Right renal pelvis (tissue), 4 donors: ENCODE measurements around the gene CYS1. TPM values are rescaled to one million over a fixed set of nuclear protein-coding genes. Genes with fewer than 3 reads are reported as not detected.
"Not testable (repeated sequence)": the region's sequence is repeated elsewhere in the genome, so short reads cannot be mapped to it uniquely, and the experiment has no call there.

Experiments
- DNase-seq, 4 donors: peaks; one replicate each; pipeline ENCODE4 v3.0.0-alpha.2; 2013; ENCODE audit warnings: low read depth in 4 of 4, low spot score in 3 of 4, missing footprints in 1 of 4
- polyA plus RNA-seq, 4 donors: library from polyadenylated mRNA; unstranded; fragments of 120-200 nt; gene quantifications; one replicate each; pipeline ENCODE4 v1.2.1, GENCODE V29; 2013; ENCODE audit not compliant: insufficient read length in 4 of 4

Gene CYS1
- polyA plus RNA-seq, 4 donors, result 94.3 to 133 (median 103) TPM

DNA sequence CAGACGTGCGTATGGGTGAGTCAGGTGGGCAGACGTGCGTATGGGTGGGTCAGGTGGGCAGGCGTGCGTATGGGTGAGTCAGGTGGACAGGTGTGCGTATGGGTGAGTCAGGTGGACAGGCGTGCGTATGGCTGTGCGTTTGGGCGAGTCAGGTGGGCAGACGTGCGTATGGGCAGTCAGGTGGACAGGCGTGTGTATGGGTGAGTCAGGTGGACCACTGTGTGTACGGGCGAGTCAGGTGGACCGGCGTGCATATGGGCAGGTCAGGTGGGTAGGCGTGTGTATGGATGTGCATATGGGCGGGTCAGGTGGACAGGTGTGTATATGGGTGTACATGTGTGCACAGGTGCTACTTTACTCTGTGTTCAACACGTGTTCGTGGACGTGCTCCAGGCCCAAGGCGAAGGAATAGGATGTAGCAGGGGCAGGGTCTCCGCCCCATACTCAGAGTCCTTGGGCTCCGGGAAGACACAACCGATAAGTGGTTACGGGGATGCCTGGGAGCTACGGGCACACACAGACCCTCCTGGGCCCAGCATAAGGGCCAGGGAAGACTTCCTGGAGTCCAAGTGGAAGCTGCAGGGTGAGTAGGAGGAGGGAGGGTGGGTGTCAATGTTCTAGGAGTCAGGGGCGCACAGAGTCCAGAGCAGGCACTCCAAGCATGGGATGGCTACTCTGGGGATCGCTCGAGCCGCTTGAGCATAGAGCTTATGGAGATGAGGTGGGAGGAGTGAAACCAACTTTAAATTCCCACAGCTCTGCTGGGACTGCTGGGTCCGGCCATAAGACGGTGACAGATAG, 64.0 kb downstream of the CYS1 start:
- DNase-seq, result no peak

DNA sequence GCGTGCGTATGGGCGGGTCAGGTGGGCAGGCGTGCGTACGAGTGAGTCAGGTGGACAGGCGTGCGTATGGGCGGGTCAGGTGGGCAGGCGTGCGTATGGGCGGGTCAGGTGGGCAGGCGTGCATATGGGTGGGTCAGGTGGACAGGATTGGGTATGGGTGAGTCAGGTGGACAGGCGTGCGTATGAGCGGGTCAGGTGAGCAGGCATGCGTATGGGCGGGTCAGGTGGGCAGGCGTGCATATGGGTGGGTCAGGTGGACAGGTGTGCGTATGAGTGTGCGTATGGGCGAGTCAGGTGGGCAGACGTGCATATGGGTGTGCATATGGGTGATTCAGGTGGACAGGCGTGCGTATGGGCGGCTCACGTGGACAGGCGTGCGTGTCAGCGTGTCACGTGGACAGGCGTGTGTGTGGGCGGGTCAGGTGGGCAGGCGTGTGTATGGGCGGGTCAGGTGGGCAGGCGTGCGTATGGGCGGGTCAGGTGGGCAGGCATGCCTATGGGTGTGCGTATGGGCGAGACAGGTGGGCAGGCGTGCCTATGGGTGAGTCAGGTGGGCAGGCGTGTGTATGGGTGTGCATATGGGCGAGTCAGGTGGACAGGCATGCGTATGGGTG, 64.7 kb downstream of the CYS1 start:
- DNase-seq, result not testable (repeated sequence)

DNA sequence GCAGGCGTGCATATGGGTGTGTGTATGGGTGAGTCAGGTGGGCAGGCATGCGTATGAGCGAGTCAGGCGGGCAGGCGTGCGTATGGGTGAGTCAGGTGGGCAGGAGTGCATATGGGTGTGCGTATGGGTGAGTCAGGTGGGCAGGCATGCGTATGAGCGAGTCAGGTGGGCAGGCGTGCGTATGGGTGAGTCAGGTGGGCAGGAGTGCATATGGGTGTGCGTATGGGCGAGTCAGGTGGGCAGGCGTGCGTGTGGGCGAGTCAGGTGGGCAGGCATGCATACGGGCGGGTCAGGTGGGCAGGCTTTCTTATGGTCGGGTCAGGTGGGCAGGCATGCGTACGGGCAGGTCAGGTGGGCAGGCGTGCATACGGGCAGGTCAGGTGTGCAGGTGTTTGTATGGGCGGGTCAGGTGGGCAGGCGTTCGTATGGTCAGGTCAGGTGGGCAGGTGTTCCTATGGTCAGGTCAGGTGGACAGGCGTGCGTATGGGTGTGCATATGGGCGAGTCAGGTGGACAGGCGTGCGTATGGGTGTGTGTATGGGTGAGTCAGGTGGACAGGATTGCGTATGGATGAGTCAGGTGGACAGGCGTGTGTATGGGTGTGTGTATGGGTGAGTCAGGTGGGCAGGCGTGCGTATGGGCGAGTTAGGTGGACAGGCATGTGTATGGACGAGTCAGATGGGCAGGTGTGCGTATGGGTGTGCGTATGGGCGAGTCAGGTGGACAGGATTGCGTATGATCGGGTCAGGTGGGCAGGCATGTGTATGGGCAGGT, 65.6 kb downstream of the CYS1 start:
- no peak for DNase-seq

DNA sequence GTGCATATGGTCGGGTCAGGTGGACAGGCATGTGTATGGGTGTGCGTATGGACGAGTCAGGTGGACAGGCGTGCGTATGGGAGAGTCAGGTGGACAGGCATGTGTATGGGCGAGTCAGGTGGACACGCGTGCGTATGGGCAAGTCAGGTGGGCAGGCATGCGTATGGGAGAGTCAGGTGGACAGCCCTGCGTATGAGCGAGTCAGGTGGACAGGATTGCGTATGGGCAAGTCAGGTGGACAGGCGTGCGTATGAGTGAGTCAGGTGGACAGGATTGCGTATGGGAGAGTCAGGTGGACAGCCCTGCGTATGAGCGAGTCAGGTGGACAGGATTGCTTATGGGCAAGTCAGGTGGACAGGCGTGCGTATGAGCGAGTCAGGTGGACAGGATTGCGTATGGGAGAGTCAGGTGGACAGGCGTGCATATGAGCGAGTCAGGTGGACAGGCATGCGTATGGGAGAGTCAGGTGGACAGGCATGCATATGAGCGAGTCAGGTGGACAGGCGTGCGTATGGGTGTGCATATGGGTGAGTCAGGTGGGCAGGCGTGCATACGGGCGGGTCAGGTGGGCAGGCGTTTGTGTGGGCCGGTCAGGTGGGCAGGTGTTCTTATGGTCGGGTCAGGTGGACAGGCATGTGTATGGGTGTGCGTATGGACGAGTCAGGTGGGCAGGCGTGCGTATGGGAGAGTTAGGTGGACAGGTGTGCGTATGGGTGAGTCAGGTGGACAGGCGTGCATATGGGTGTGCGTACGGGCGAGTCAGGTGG, 66.4 kb downstream of the CYS1 start:
- DNase-seq, result not testable (repeated sequence)

DNA sequence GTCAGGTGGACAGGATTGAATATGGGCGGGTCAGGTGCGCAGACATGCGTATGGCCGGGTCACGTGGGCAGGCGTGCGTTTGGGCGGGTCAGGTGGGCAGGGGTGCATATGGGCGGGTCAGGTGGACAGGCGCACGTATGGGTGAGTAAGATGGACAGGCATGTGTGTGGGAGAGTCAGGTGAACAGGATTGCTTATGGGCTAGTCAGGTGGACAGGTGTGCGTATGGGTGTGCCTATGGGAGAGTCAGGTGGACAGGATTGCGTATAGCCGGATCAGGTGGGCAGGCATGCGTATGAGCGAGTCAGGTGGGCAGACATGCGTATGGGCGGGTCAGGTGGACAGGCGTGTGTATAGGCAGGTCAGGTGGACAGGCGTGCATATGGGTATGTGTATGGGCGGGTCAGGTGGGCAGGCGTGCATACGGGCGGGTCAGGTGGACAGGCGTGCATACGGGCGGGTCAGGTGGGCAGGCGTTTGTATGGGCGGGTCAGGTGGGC, 67.2 kb downstream of the CYS1 start:
- DNase-seq, result no peak

DNA sequence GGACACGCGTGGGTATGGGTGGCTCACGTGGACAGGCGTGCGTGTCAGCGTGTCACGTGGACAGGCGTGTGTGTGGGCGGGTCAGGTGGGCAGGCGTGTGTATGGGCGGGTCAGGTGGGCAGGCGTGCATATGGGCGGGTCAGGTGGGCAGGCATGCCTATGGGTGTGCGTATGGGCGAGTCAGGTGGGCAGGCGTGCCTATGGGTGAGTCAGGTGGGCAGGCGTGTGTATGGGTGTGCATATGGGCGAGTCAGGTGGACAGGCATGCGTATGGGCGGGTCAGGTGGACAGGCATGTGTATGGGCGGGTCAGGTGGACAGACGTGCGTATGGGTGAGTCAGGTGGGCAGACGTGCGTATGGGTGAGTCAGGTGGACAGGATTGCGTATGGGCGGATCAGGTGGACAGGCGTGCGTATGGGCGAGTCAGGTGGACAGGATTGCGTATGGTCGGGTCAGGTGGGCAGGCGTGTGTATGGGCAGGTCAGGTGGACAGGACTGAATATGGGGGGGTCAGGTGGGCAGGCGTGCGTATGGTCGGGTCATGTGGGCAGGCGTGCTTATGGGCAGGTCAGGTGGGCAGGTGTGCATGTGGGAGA, 67.7 kb downstream of the CYS1 start:
- not testable (repeated sequence) for DNase-seq

DNA sequence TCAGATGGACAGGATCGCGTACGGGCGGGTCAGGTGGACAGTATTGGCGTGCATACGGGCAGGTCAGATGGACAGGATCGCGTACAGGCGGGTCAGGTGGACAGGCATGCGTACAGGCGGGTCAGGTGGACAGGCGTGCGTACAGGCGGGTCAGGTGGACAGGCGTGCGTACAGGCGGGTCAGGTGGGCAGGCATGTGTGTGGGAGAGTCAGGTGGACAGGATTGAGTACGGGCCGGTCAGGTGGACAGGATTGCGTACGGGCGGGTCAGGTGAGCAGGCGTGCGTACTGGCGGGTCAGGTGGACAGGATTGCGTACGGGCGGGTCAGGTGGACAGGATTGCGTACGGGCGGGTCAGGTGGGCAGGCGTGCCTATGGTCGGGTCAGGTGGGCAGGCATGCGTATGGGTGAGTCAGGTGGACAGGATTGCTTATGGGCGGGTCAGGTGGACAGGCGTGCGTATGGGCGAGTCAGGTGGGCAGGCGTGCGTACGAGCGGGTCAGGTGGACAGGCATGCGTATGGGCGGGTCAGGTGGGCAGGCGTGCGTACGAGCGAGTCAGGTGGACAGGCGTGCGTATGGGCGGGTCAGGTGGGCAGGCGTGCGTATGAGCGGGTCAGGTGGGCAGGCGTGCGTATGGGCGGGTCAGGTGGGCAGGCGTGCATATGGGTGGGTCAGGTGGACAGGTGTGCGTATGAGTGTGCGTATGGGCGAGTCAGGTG, 68.4 kb downstream of the CYS1 start:
- DNase-seq, result not testable (repeated sequence)

DNA sequence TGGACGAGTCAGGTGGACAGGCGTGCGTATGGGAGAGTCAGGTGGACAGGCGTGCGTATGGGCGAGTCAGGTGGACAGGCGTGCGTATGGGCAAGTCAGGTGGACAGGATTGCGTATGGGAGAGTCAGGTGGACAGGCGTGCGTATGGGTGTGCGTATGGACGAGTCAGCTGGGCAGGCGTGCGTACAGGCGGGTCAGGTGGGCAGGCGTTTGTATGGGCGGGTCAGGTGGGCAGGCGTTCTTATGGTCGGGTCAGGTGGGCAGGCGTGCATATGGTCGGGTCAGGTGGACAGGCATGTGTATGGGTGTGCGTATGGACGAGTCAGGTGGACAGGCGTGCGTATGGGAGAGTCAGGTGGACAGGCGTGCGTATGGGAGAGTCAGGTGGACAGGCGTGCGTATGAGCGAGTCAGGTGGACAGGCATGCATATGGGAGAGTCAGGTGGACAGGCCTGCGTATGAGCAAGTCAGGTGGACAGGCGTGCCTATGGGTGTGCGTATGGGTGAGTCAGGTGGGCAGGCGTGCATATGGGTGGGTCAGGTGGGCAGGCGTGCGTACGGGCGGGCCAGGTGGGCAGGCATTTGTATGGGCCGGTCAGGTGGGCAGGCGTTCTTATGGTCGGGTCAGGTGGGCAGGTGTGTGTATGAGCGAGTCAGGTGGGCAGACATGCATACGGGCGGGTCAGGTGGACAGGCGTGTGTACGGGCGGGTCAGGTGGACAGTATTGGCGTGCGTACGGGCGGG, 69.2 kb downstream of the CYS1 start:
- not testable (repeated sequence) for DNase-seq

DNA sequence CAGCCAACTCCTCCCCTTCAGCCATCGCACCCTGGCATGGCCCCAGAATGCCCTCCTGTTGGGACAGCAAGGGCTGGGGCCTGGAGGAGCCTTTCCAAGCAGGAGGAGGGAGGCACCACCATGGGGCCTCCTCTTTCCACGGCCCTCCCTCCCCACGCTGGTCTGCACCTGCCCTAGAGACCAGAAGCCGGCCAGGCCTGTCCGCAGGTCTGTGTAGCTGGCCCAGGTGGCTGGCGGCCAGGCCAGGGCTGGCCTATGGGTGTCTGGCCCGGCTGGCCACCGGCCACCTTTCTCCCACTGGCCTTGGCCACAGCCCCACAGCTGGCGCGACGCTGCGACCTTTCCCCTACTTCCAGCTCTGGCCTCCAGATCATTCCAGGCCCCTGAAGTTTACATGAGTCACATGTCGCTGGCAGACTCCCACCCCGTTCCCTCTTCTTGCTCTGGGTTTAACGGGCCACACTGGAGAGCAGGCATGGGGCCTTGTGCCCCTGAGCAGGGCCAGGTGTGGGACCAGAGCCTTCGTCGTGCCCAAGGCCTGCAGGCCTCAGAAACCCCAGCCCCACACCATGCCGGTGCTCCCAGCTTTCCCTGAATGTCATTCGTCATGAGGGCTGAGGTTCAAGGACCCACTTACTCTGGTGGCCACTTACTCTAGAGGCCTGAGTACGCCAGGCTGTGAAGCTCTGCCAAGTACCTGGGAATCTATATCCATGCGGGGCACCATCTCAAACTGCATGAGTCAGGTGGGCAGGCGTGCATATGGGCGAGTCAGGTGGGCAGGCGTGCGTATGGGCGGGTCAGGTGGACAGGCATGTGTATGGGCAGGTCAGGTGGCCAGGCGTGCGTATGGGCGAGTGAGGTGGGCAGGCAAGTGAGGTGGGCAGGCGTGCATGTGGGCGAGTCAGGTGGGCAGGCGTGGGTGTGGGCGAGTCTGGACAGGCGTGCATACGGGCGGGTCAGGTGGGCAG, 70.1 kb downstream of the CYS1 start:
- no peak for DNase-seq

DNA sequence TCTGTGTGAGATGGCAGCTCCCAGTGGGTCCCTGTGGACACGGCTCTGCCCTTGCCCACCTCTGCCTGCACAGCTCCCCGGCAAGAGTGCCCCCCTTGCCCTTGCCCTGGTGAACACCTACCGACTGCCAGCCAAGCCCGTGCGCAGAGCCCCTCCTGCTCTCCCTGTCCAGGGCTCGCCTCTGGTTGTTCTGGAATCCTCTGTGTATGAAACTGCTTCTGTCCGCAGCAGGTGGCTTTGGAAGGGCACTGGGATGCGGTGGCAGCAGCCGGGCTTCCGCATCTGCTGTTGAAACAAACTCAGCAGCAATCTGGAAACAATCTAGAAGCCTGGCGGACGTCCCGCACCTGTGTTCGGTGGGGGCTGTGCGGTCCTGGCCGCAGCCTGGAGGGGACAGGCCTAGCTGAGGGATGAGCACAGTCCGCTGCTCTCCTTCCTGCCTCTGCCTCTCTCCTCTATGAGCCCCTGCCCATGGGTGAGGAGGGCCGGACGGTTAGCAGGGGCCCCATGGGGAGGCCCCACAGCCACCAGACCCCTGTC, 70.9 kb downstream of the CYS1 start:
- DNase-seq, result no peak

DNA sequence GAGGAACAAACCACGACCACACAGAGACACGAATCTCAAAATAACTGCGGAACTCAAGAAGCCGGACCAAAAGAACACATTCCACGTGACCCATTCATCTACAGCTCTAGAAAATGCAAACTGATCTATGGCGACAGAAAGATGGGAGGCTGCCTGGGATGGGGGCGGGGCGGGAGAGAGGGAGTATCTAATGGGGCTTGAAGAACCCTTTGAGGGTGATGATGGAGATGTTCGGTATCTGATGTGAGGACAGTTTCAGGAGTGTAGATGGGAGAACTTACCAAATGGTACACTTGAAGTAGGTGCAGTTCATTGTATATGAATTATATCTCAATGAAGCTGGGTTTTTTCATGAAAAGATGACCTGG, 71.4 kb downstream of the CYS1 start:
- no peak for DNase-seq

DNA sequence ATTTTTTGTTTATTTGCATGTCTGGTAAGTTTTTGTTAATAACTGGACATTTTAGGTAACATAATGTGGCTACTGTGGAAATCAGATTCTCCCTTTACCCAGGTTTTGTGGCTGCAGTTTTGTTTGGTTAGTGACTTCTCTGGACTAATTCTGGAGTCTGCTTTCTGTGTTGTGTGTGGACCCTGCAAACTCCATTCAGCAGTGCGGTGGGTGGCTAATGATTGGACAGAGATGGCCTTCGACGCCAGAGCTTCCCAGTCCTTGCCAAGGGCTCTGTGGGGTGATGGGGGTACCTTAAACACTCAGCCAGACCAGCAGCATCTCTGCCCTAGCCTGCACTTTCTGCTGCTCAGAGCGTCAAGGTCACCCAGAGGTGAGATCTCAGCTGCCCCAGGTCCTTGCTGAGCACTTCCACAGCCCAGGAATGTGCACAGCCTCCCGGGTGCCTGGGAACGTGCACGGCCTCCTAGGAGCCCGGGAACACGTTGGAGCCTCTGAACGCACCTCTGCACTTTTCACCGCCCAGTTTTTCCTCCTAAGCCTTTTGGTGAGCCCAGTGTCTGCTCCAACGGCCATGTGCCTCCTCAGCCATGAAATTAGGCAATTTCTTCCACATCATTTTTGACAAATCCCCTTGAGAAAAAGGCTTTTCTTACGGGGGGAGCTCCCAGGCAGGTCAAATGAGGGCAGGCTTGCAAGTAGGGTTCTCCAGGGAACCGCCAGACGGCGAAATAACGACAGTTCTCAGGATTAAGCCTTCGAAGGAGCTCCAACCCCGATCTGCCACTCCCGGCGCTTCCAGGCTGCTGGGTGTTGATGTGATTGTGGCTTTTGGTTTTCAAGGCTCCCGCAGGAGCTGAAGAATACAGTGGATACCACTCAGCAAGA, 72.0 kb downstream of the CYS1 start:
- DNase-seq, result no peak

DNA sequence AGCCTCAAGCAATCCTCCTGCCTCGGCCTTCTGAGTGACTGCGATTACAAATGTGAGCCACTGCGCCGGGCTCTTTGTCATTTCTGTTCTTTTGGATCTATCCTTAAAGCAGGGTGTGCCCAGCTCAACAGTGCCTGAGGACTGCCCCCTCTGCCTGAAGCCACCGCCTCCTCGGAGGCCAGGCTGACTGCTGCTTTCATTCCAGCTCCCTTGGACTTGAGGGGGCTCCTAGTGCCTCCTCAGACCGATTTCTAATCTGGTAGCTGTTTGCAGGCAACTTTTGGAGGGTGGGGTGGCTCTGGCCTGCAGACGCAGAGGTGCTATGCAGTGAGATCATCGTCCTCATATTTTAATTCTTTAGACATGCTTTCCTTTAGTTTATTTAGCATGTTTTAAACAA, 72.8 kb downstream of the CYS1 start:
- DNase-seq, result no peak
